Endothelial cell (in vitro differentiated cells): ENCODE data around the gene DOCK10. TPM values are rescaled to one million over a fixed set of nuclear protein-coding genes. Genes with fewer than 3 reads are reported as not detected.
"Not testable (repeated sequence)": the region's sequence is repeated elsewhere in the genome, so short reads cannot be mapped to it uniquely, and the experiment has no call there.

ENCODE experiments used
- DNase-seq: peaks from one replicate; pipeline ENCODE4 v3.0.0; 2021; ENCODE audit warnings: low spot score
- H3K27ac Mint-ChIP-seq: one replicate; pipeline ENCODE4 v1.8.0; 2021; ENCODE audit warnings: mixed read lengths, inconsistent platforms; ENCODE audit not compliant: unreplicated experiment
- H3K27me3 Mint-ChIP-seq: one replicate; pipeline ENCODE4 v1.8.0; 2021; ENCODE audit warnings: mild to moderate bottlenecking, moderate library complexity, mixed read lengths, inconsistent platforms; ENCODE audit not compliant: unreplicated experiment
- H3K36me3 Mint-ChIP-seq: one replicate; pipeline ENCODE4 v1.8.0; 2021; ENCODE audit warnings: mild to moderate bottlenecking, low read depth, mixed read lengths, inconsistent platforms; ENCODE audit not compliant: unreplicated experiment
- H3K4me1 Mint-ChIP-seq: one replicate; pipeline ENCODE4 v1.8.0; 2021; ENCODE audit warnings: mild to moderate bottlenecking, mixed read lengths, inconsistent platforms; ENCODE audit not compliant: unreplicated experiment
- H3K4me3 Mint-ChIP-seq: one replicate; pipeline ENCODE4 v1.8.0; 2021; ENCODE audit warnings: mild to moderate bottlenecking, mixed read lengths, inconsistent platforms; ENCODE audit not compliant: unreplicated experiment
- H3K9me3 Mint-ChIP-seq: one replicate; pipeline ENCODE4 v1.8.0; 2021; ENCODE audit warnings: mixed read lengths, inconsistent platforms; ENCODE audit not compliant: unreplicated experiment
- total RNA-seq: library from RNA; stranded (reverse); fragmentation: NEBNext Ultra II Directional; extraction: Animal tissue kit (Norgen Biotek cat#: 25700); gene quantifications from one replicate; pipeline ENCODE4 v1.2.1, GENCODE V29; 2021; ENCODE audit not compliant: unreplicated experiment
- TF ChIP-seq, protein P1 (sequence below): fragments of 200-600 bp; sonication (generic); IDR thresholded peaks from one replicate; pipeline ENCODE4 v1.5.0; 2021; ENCODE audit warnings: antibody characterized with exemption; ENCODE audit not compliant: unreplicated experiment

DOCK10 gene
- total RNA-seq, 1 donor from 2014 or later: 7.6 TPM

DNA sequence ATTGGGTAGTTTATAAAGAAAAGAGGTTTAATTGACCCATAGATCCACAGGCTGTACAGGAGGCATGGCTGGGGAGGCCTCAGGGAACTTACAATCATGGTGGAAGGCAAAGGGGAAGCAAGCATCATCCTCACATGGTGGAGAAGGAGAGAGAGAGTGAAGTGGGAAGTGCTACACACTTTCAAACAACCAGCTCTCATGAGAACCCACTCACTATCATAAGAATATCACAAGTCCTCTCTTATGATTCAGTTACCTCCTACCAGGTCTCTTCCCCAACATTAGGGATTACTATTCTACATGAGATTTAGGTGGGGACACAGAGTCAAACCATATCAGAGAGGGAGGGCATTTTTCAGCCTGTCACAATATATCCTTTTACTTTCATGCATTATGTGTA is 22.7 kb upstream of the DOCK10 start:
- Mint-ChIP-seq H3K27me3 (peaks cover 2% of the 10 kb centered on the region), H3K9me3 (peaks cover 10% of the 10 kb centered on the region), H3K4me3 (no peak overlapping the region), H3K4me1 (no peaks in the 10 kb centered on the region), H3K36me3 (peaks cover 5% of the 10 kb centered on the region), H3K27ac (no peak overlapping the region)
- TF ChIP-seq, protein P1, sequence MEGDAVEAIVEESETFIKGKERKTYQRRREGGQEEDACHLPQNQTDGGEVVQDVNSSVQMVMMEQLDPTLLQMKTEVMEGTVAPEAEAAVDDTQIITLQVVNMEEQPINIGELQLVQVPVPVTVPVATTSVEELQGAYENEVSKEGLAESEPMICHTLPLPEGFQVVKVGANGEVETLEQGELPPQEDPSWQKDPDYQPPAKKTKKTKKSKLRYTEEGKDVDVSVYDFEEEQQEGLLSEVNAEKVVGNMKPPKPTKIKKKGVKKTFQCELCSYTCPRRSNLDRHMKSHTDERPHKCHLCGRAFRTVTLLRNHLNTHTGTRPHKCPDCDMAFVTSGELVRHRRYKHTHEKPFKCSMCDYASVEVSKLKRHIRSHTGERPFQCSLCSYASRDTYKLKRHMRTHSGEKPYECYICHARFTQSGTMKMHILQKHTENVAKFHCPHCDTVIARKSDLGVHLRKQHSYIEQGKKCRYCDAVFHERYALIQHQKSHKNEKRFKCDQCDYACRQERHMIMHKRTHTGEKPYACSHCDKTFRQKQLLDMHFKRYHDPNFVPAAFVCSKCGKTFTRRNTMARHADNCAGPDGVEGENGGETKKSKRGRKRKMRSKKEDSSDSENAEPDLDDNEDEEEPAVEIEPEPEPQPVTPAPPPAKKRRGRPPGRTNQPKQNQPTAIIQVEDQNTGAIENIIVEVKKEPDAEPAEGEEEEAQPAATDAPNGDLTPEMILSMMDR: no peak
- DNase-seq: no peak

DNA sequence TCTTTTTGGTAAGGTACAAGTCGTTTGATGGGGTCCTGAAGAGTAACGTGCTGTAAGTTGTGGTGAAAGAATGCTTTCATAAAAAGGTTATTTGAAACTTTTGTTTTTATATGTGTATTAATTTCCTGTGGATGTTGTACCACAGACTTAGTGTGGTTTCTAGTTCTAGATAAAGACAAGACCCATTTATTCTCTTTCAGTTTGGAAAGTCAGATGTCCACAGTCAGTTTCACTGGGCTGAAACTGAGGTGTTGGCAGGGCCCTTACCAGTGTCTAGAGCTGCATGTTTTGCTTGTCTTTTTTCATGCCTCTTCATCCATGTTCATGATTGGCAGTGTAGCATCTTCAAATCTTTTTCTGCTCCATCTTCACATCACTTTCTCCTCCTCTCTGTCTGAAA is 22.1 kb upstream of the DOCK10 start:
- H3K9me3 Mint-ChIP-seq: peaks cover 10% of the 10 kb centered on the region
- no peak overlapping the region for H3K4me3 Mint-ChIP-seq
- peaks cover 5% of the 10 kb centered on the region for H3K36me3 Mint-ChIP-seq
- no peak for DNase-seq
- peaks cover 2% of the 10 kb centered on the region for H3K27me3 Mint-ChIP-seq
- TF ChIP-seq, protein P1: no peak
- no peak overlapping the region for H3K27ac Mint-ChIP-seq
- H3K4me1 Mint-ChIP-seq: no peaks in the 10 kb centered on the region

DNA sequence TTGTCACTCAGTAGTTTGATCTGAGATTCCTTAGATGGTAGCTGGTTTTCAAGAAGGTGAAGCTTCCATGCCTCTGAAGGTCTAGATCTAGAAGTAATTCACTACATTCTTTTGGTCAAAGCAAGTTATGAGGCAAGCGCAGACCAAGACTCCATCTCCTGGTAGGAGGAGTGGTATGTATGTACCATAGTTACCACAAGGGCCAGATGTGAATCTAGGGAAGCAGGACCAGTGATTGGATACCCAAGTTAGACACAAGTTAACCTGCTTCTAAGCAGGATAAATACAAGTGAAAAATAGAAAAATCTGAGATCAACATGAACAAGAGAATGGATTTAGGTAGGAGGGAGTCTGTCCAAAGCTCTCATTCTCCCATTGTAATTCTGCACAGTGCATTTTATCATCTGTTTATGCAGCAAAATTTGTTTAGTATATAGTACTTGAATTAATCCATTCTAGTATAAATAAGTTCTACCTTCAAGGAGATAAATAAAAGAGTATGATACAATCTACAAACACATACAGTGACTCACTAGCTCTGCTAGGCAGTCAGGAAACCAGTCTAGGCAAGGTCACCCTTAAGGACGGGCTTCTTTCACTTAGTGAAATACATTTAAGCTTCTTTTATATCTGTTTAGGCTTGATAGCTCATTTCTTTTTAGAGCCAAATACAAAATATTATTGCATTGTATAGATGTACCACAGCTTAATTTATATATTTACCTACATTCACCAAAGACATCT is 14.2 kb upstream of the DOCK10 start:
- no peak overlapping the region for H3K27ac Mint-ChIP-seq

DNA sequence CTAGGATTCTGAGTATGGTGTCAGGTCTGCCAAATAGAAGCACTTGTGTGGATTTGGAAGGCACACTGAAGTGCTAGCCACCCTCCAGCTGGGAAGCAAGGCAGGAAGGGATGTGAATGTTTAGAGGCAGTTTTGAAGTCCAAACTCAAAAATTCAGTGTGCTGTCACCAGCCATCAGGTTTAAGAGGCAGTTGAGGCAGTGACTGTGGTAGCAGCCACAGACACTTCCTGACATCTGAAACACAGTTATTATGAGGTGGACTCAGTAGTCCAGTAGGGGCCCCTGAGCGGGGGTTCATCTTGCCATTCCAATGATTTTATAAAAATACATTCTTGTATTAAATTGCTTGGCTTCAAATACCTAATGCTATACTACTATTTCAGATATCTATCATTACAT is 13.4 kb upstream of the DOCK10 start:
- no peaks in the 10 kb centered on the region for H3K4me1 Mint-ChIP-seq
- DNase-seq: no peak

More for the DNA sequence above, 14.2 kb upstream of the DOCK10 start:
- DNase-seq: no peak
- H3K27me3 Mint-ChIP-seq: no peaks in the 10 kb centered on the region
- no peaks in the 10 kb centered on the region for H3K4me1 Mint-ChIP-seq
- H3K4me3 Mint-ChIP-seq: no peak overlapping the region
- H3K36me3 Mint-ChIP-seq: no peaks in the 10 kb centered on the region
- no peaks in the 10 kb centered on the region for H3K9me3 Mint-ChIP-seq
- TF ChIP-seq, protein P1: no peak

DNA sequence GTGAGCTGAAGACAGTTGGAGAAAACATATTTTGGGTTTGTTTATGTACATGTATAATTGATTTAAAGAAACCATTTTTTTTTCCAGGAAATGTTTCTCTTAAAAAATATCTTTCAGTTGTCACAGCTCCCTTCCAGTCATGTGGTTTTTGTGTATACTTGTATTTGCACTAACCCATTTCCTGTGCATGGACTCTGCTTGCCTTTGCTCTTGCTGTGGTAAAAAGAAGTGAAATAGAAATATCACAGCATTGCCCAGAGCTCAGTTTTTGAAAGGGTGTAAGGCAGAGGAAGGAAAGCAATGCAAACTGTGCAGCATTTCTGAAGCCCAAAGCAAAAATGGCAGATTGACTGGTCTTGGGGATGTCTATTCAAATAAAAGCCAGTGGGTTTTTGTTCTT is 10.4 kb upstream of the DOCK10 start:
- H3K36me3 Mint-ChIP-seq: no peaks in the 10 kb centered on the region
- no peaks in the 10 kb centered on the region for H3K9me3 Mint-ChIP-seq
- no peak for DNase-seq
- TF ChIP-seq, protein P1: no peak
- H3K4me1 Mint-ChIP-seq: no peaks in the 10 kb centered on the region
- H3K27ac Mint-ChIP-seq: no peak overlapping the region
- H3K4me3 Mint-ChIP-seq: no peak overlapping the region
- H3K27me3 Mint-ChIP-seq: no peaks in the 10 kb centered on the region

More for the DNA sequence above, 13.4 kb upstream of the DOCK10 start:
- Mint-ChIP-seq H3K36me3 (no peaks in the 10 kb centered on the region), H3K4me3 (no peak overlapping the region), H3K9me3 (no peaks in the 10 kb centered on the region), H3K27me3 (no peaks in the 10 kb centered on the region), H3K27ac (no peak overlapping the region)
- TF ChIP-seq, protein P1: no peak

DNA sequence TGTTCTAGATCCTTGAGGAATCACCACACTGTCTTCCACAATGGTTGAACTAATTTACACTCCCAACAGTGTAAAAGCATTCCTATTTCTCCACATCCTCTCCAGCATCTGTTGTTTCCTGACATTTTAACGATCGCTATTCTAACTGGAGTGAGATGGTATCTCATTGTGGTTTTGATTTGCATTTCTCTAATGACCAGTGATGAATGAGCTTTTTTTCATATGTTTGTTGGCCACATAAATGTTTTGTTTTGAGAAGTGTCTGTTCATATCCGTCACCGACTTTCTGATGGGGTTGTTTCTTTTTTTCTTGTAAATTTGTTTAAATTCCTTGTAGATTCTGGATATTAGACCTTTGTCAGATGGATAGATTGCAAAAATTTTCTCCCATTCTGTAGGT is 5.2 kb upstream of the DOCK10 start:
- H3K4me1 Mint-ChIP-seq, H3K4me3 Mint-ChIP-seq, H3K27ac Mint-ChIP-seq, H3K27me3 Mint-ChIP-seq, H3K9me3 Mint-ChIP-seq, DNase-seq, H3K36me3 Mint-ChIP-seq: not testable (repeated sequence)
